AG04450 (cell line): Measurements from ENCODE around the gene CCIN. TPM values are rescaled to one million over a fixed set of nuclear protein-coding genes. Genes with fewer than 3 reads are reported as not detected.
"Not testable (repeated sequence)": the region's sequence is repeated elsewhere in the genome, so short reads cannot be mapped to it uniquely, and the experiment has no call there.

Experiments used
- CTCF ChIA-PET: fragments of 300-600, 350-600 bp; formaldehyde crosslinking; extraction: SDS; loops from one replicate; lab custom pipeline; 2022; ENCODE audit warnings: antibody characterized with exemption, inconsistent platforms; lab: Charles Lee
- POLR2A ChIA-PET: fragments of 350-600 bp; formaldehyde crosslinking; extraction: SDS; loops from one replicate; lab custom pipeline; 2021; ENCODE audit warnings: antibody characterized with exemption, inconsistent platforms; lab: Yijun Ruan, JAX
- DNase-seq: peaks from one replicate; pipeline ENCODE4 v3.0.0-alpha.2; 2011; ENCODE audit warnings: low read depth, low spot score
- H3K27ac ChIP-seq: one replicate; pipeline ENCODE4 v1.5.1; 2012; ENCODE audit warnings: low read depth, low read length, control low read depth
- H3K27me3 ChIP-seq: one replicate; pipeline ENCODE4 v1.6.0; 2012; ENCODE audit warnings: low read length; ENCODE audit not compliant: control insufficient read depth, insufficient read depth
- H3K4me3 ChIP-seq: 2 replicates; pipeline ENCODE4 v1.5.1; 2011; ENCODE audit warnings: mild to moderate bottlenecking, low read depth, low read length, control low read depth
- H3K9me3 ChIP-seq: 2 replicates; pipeline ENCODE4 v1.5.1; 2012; ENCODE audit warnings: low read length; ENCODE audit not compliant: control insufficient read depth, insufficient read depth
- polyA plus RNA-seq: library from polyadenylated mRNA; depleted of rRNA; stranded (reverse); fragments of >200 nt; gene quantifications from 2 replicates; pipeline ENCODE4 v1.2.3, GENCODE V29; 2011
- TF ChIP-seq, protein P1 (sequence below): IDR thresholded peaks from 2 replicates; pipeline ENCODE4 v1.5.1; 2011; ENCODE audit warnings: low read depth, low read length, control low read depth, inconsistent platforms

CCIN gene
- polyA plus RNA-seq, 1 experiment, result 0.48 TPM

DNA sequence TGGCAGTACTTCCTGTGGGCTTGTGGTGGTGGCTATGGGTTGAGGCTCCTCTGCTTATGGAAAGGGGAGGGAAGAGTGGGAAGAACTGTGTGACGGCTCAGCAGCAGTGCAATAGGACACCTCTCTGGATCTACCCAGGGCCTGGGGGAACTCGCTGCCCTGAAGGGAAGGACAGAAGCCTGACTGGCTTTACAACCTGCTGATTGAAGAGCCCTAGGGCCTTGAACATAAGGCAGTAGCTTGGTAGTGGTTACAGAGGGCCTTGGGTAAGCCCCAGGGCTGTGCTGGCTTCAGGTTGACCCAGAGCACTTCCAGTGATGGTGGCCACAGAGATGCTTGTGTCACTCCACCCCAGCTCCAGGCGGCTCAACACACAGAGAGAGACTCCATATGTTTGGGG, 5.5 kb downstream of the CCIN start:
- POLR2A ChIA-PET, result interaction anchor here (1.3 kb wide), 1 partner anchor 16 kb away, joined by 5 read pairs; the partner anchor contains the start of gene CLTA

DNA sequence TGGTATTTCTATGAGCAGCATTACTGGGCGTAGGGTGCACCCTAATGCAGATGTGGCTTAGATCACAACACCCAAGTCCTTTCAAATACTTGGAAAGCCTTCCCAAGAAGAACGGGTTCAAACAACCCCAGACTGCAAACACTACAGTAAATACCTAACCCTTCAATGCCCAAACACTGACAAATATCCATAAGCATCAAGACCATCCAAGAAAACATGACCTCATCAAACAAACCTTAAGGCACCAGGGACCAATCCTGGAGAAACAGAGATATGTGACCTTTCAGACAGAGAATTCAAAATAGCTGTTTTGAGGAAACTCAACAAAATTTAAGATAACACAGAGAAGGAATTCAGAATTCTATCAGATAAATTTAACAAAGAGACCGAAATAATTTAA, 6.0 kb downstream of the CCIN start:
- not testable (repeated sequence) for H3K4me3 ChIP-seq, H3K27ac ChIP-seq, H3K27me3 ChIP-seq, DNase-seq, H3K9me3 ChIP-seq
- ChIA-PET POLR2A (interaction anchor here (1.3 kb wide), 1 partner anchor 15 kb away, joined by 5 read pairs; the partner anchor contains the start of gene CLTA), CTCF (interaction anchor here (2.1 kb wide), 1 partner anchor 15 kb away, joined by 7 read pairs; the partner anchor contains the start of gene CLTA)

More for the DNA sequence above, 5.5 kb downstream of the CCIN start:
- Histone ChIP-seq H3K4me3 (no peak overlapping the region), H3K9me3 (peaks cover 3% of the 10 kb centered on the region; the same call in 1 of the 2 replicates), H3K27me3 (no peaks in the 10 kb centered on the region), H3K27ac (no peak overlapping the region)
- TF ChIP-seq, protein P1, sequence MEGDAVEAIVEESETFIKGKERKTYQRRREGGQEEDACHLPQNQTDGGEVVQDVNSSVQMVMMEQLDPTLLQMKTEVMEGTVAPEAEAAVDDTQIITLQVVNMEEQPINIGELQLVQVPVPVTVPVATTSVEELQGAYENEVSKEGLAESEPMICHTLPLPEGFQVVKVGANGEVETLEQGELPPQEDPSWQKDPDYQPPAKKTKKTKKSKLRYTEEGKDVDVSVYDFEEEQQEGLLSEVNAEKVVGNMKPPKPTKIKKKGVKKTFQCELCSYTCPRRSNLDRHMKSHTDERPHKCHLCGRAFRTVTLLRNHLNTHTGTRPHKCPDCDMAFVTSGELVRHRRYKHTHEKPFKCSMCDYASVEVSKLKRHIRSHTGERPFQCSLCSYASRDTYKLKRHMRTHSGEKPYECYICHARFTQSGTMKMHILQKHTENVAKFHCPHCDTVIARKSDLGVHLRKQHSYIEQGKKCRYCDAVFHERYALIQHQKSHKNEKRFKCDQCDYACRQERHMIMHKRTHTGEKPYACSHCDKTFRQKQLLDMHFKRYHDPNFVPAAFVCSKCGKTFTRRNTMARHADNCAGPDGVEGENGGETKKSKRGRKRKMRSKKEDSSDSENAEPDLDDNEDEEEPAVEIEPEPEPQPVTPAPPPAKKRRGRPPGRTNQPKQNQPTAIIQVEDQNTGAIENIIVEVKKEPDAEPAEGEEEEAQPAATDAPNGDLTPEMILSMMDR, result no peak
- no peak for DNase-seq
- CTCF ChIA-PET, result interaction anchor here (2.1 kb wide), 1 partner anchor 15 kb away, joined by 7 read pairs; the partner anchor contains the start of gene CLTA

DNA sequence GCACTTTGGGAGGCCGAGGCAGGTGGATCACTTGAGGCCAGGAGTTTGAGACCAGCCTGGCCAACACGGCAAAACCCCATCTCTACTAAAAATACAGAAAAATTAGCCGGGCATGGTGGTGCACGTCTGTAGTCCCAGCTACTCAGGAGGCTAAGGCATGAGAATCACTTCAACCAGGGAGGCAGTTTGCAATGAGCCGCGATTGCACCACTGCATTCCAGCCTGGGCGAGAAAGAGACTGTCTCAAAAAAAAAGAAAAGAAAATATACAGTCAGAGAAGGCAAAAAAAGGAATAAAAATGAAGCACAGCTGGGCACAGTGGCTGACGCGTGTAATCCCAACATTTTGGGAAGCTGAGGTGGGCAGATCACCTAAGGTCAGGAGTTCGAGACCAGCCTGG, 7.3 kb downstream of the CCIN start:
- CTCF ChIA-PET, POLR2A ChIA-PET, DNase-seq, H3K4me3 ChIP-seq, H3K9me3 ChIP-seq, H3K27me3 ChIP-seq, H3K27ac ChIP-seq: not testable (repeated sequence)

DNA sequence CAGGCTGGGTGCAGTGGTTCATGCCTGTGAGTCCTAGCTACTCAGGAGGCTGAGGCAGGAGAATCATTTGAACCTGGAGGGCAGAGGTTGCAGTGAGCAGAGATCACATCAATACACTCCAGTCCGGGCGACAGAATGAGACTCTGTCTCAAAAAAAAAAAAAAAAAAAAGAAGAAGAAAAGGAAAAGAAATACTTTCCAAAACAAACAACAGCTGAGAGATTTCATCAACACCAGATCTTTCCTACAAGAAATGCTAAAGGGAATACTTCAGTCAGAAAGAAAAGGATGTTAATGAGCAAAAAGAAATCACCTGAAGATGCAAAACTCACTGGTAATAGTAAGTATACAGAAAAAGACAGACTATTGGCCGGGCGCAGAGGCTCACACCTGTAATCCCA, 8.4 kb downstream of the CCIN start:
- H3K27ac ChIP-seq, result no peak overlapping the region
- no peaks in the 10 kb centered on the region for H3K27me3 ChIP-seq
- no peak overlapping the region for H3K4me3 ChIP-seq
- POLR2A ChIA-PET, result interaction anchor here (0.6 to 0.7 kb wide), 2 partner anchors 9 to 13 kb away, joined by 4 read pairs; partner anchors contain the start of gene CLTA
- TF ChIP-seq, protein P1, result no peak
- CTCF ChIA-PET, result interaction anchor here (0.6 to 1.5 kb wide), 4 partner anchors 11 to 169 kb away, joined by 3 to 8 read pairs (median 4); no protein-coding TSS in a partner anchor
- no peaks in the 10 kb centered on the region for H3K9me3 ChIP-seq
- DNase-seq, result no peak

DNA sequence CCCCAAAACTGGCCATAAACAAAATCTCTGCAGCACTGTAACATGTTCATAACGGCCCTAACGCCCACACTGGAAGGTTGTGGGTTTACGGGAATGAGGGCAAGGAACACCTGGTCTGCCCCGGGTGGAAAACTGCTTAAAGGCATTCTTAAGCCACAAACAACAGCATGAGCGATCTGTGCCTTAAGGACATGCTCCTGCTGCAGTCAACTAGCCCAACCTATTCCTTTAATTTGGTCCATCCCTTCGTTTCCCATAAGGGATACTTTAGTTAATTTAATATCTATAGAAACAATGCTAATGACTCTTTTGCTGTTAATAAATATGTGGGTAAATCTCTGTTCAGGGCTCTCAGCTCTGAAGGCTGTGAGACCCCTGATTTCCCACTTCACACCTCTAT, 11.1 kb downstream of the CCIN start:
- DNase-seq, POLR2A ChIA-PET, H3K27me3 ChIP-seq, H3K9me3 ChIP-seq, H3K4me3 ChIP-seq, H3K27ac ChIP-seq: not testable (repeated sequence)
- CTCF ChIA-PET, result interaction anchor here (1.2 kb wide), 1 partner anchor 225 kb away, joined by 3 read pairs; no protein-coding TSS in a partner anchor

DNA sequence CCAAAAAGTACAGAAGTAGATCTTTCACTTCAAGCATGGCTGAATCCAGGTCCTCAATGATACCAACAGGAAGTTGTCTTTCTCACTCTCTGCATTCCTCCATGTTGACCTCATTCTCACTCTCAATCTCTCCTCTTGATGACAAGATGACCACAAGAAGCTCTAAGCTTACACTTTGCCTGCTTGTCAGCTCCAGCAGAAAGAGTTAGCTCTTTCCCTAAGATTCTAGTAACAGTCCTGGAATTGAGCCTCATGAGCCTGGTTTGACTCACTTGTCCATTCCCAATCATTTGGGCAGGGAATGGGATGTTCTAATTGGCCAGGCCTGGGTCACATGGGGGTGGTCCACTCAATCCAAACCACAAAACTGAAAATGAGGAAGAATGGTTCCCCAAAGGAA, 18.2 kb downstream of the CCIN start:
- POLR2A ChIA-PET, result interaction anchor here (0.7 kb wide), 1 partner anchor 22 kb away, joined by 5 read pairs; no protein-coding TSS in a partner anchor
- DNase-seq, result peak; percentile 65
- Histone ChIP-seq H3K27me3 (no peaks in the 10 kb centered on the region), H3K9me3 (no peaks in the 10 kb centered on the region), H3K27ac (peak overlapping the region; percentile 53), H3K4me3 (no peak overlapping the region)
- TF ChIP-seq, protein P1, result no peak
- CTCF ChIA-PET, result interaction anchor here (1.0 kb wide), 1 partner anchor 21 kb away, joined by 3 read pairs; no protein-coding TSS in a partner anchor
